Upper lobe of left lung (tissue), 6 donors: ENCODE data around the gene EIF5B. TPM values are rescaled to one million over a fixed set of nuclear protein-coding genes. Genes with fewer than 3 reads are reported as not detected.

Experiments
- ATAC-seq, 2 donors: fragments of 200-7000 bp; cut with Tn5 transposase; one replicate each; pipeline ENCODE4 v1.9.1; 2022; ENCODE audit warnings: mild to moderate bottlenecking in 2 of 2, moderate library complexity in 2 of 2; ENCODE audit not compliant: low FRiP score in 2 of 2
- DNase-seq, 2 donors: peaks; one replicate each; pipeline ENCODE4 v3.0.0-alpha.2; 2019 to 2020
- H3K27ac ChIP-seq, 4 donors: fragments of 200-600 bp; sonication (generic); one replicate each; pipeline ENCODE4 v1.5.1; 2016 to 2019
- H3K27me3 ChIP-seq, 4 donors: fragments of 200-600 bp; sonication (generic); one replicate each; pipeline ENCODE4 v1.5.1; 2017 to 2019
- H3K36me3 ChIP-seq, 4 donors: fragments of 200-600 bp; sonication (generic); one replicate each; pipeline ENCODE4 v1.5.1; 2016 to 2019
- H3K4me1 ChIP-seq, 4 donors: fragments of 200-600 bp; sonication (generic); one replicate each; pipeline ENCODE4 v1.5.1; 2018 to 2019
- H3K4me3 ChIP-seq, 4 donors: fragments of 200-600 bp; sonication (generic); one replicate each; pipeline ENCODE4 v1.5.1; 2017 to 2019; ENCODE audit warnings: mild to moderate bottlenecking in 2 of 4, moderate library complexity in 1 of 4
- H3K9me3 ChIP-seq, 4 donors: fragments of 200-600 bp; sonication (generic); one replicate each; pipeline ENCODE4 v1.5.1; 2018 to 2019
- EP300 ChIP-seq, 4 donors: sonication (generic); formaldehyde crosslinking; IDR thresholded peaks; one replicate each; pipeline ENCODE4 v1.5.1; 2017; ENCODE audit warnings: antibody characterized with exemption in 4 of 4, control low read depth in 2 of 4
- POLR2A ChIP-seq, 4 donors: fragments of 450-650 bp; IDR thresholded peaks; one replicate each; pipeline ENCODE4 v1.5.1; 2016 to 2017; ENCODE audit warnings: antibody characterized with exemption in 4 of 4, mild to moderate bottlenecking in 2 of 4
- POLR2AphosphoS5 ChIP-seq, 2 donors: sonication (generic); formaldehyde crosslinking; IDR thresholded peaks; one replicate each; pipeline ENCODE4 v1.5.1; 2017; ENCODE audit warnings: antibody characterized with exemption in 2 of 2
- WGBS, 2 donors: methylation state at CpG; one replicate each; pipeline ENCODE4 v1.1.5; 2017 to 2018; 5-methylcytosine and 5-hydroxymethylcytosine counted together
- total RNA-seq, 6 donors: library from RNA; depleted of rRNA in 4 of 6; stranded (reverse); fragments of >200 nt in 4 of 6; gene quantifications; one replicate each; pipeline versions ENCODE4 v1.1.0 to v1.2.1, GENCODE V29; 2016 to 2021
- TF ChIP-seq, protein P1 (sequence below), 6 experiments: fragments of 450-650 bp in 4 of 6; fragments of 200-600 bp in 2 of 6; sonication (generic) in 2 of 6; IDR thresholded peaks; one replicate each; pipeline ENCODE4 v1.5.1; 2016 to 2019; ENCODE audit warnings: antibody characterized with exemption in 6 of 6
- donor health status: DM: no; HTN: no; CAD: no; lungs with moderate emphysema.
- donor health status: DM: no; HTN: yes; CAD: no; lungs with severe emphysema.

The EIF5B gene
- total RNA-seq, 6 donors from 2014 or later, result 19.9 to 39.0 (median 28.7) TPM

DNA sequence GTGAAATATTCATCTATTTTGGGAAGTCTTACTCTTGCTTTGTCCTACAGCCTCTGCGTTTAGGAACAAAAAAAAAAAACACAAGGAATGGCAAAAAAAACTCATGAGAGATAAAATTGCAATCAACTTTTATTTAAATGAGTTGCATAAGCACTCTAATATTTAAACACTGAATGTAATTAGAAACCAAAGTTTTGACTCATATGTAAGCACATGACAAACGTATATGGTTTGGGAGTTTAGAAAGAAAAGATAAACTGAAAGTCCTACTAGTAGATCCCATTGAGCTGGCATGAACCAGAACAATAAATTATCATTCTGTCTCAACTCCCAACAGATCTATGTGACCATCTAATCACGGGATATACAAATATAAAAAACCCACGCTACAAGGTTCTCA is 107.9 kb downstream of the EIF5B start:
- 63 to 86% methylated on average over 4 of the region's 4 CpGs for WGBS, 2 donors
- Histone ChIP-seq H3K36me3 (peaks cover 8 to 48% (median 14%) of the 10 kb centered on the region in 4 donors), H3K9me3 (no peaks in the 10 kb centered on the region), H3K4me1 (no peaks in the 10 kb centered on the region), H3K4me3 (no peak overlapping the region), H3K27ac (no peak overlapping the region), H3K27me3 (no peaks in the 10 kb centered on the region)
- TF ChIP-seq, protein P1, sequence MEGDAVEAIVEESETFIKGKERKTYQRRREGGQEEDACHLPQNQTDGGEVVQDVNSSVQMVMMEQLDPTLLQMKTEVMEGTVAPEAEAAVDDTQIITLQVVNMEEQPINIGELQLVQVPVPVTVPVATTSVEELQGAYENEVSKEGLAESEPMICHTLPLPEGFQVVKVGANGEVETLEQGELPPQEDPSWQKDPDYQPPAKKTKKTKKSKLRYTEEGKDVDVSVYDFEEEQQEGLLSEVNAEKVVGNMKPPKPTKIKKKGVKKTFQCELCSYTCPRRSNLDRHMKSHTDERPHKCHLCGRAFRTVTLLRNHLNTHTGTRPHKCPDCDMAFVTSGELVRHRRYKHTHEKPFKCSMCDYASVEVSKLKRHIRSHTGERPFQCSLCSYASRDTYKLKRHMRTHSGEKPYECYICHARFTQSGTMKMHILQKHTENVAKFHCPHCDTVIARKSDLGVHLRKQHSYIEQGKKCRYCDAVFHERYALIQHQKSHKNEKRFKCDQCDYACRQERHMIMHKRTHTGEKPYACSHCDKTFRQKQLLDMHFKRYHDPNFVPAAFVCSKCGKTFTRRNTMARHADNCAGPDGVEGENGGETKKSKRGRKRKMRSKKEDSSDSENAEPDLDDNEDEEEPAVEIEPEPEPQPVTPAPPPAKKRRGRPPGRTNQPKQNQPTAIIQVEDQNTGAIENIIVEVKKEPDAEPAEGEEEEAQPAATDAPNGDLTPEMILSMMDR (IDR thresholded peaks at IDR 0.05), result no peak
- no peak for TF ChIP-seq EP300 (IDR thresholded peaks at IDR 0.05)
- TF ChIP-seq POLR2A (IDR thresholded peaks at IDR 0.05), result no peak
- TF ChIP-seq POLR2AphosphoS5 (IDR thresholded peaks at IDR 0.05), result no peak
- DNase-seq (no peak), ATAC-seq (no peak)

DNA sequence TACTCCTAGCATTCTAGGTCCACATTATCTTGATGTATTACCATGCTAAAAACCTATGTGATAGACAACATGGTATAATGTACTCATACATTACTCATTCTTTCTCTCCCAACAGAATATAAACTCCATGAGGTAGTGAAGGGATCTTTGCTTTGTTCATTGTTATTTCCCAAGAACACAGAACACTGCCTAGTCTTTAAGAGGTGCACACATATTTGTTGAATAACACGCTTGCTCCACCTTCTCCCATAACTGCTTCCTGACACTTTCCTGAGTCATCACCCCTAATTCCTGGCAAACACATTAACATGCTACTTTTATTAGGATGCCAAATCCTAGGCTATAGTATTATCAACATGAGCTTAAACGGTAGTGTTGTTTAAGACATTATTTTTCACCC is 111.4 kb downstream of the EIF5B start:
- 83 to 85% methylated on average over 2 of the region's 2 CpGs for WGBS, 2 donors
- TF ChIP-seq POLR2AphosphoS5 (IDR thresholded peaks at IDR 0.05), result no peak
- no peak for TF ChIP-seq EP300 (IDR thresholded peaks at IDR 0.05)
- TF ChIP-seq, protein P1 (IDR thresholded peaks at IDR 0.05), result no peak
- no peak for TF ChIP-seq POLR2A (IDR thresholded peaks at IDR 0.05)
- peaks cover 8 to 49% (median 15%) of the 10 kb centered on the region in 4 donors for H3K36me3 ChIP-seq
- H3K4me3 ChIP-seq, result no peak overlapping the region
- H3K4me1 ChIP-seq, result peaks cover 0 to 10% (median 3%) of the 10 kb centered on the region in 4 donors
- H3K27ac ChIP-seq, result no peak overlapping the region
- DNase-seq (no peak), ATAC-seq (no peak)
- H3K9me3 ChIP-seq, result no peaks in the 10 kb centered on the region
- H3K27me3 ChIP-seq, result no peaks in the 10 kb centered on the region

DNA sequence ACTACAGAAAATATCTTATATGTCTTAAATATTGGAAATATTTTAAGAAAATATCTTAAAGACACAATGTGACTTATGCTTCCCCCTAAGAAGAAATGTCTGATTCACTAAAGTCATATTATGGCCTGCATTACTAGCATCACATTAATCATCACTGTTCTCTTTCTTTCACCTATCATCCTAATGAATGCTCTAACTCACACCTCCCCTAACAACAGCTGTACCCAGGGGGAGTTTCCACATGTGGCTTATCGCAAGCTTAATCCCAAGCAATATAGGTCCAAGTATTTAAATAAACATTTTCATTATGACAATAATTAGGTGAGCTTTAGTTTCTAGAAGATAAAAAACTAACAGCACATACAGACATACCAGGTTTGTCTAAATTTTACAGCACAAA is 113.0 kb downstream of the EIF5B start:
- TF ChIP-seq POLR2A (IDR thresholded peaks at IDR 0.05) (no peak), EP300 (IDR thresholded peaks at IDR 0.05) (no peak), POLR2AphosphoS5 (IDR thresholded peaks at IDR 0.05) (no peak)
- TF ChIP-seq, protein P1 (IDR thresholded peaks at IDR 0.05), result no peak
- Histone ChIP-seq H3K9me3 (no peaks in the 10 kb centered on the region), H3K4me3 (no peak overlapping the region), H3K27ac (no peak overlapping the region), H3K36me3 (peaks cover 11 to 58% (median 15%) of the 10 kb centered on the region in 4 donors), H3K27me3 (no peaks in the 10 kb centered on the region), H3K4me1 (peaks cover 0 to 10% (median 3%) of the 10 kb centered on the region in 4 donors)
- ATAC-seq, result no peak
- 86 to 88% methylated on average over 1 of the region's 1 CpG for WGBS, 2 donors
- DNase-seq, result no peak

Other genes with a start within 250 kb of the EIF5B start
- gene C2orf15, start 195.7 kb upstream of the EIF5B start, total RNA-seq, result 1 to 10 TPM in 4 of 6 donors, under 1 TPM in 1, not detected in 1; 0.33 to 3.0 (median 1.5) TPM
- 10 to 100 TPM in 2 of 6 donors, 1 to 10 TPM in 4; 3.9 to 33.8 (median 9.4) TPM for gene TSGA10, start 182.4 kb upstream of the EIF5B start, total RNA-seq
- 1 to 10 TPM; 3.6 to 8.4 (median 6.1) TPM for gene LIPT1, start 182.4 kb upstream of the EIF5B start, total RNA-seq
- gene MITD1, start 156.3 kb upstream of the EIF5B start, total RNA-seq, result 10 to 100 TPM; 17.3 to 41.9 (median 23.3) TPM
- gene MRPL30, start 156.2 kb upstream of the EIF5B start, total RNA-seq, result 10 to 100 TPM in 5 of 6 donors, 1 to 10 TPM in 1; 9.4 to 44.5 (median 17.0) TPM
- not detected for gene LYG2, start 81.7 kb upstream of the EIF5B start, total RNA-seq
- gene LYG1, start 36.2 kb upstream of the EIF5B start, total RNA-seq, result 1 to 10 TPM in 2 of 6 donors, under 1 TPM in 2, not detected in 2; 0.49 to 2.1 (median 1.1) TPM
- gene TXNDC9, start 1.1 kb upstream of the EIF5B start, total RNA-seq, result 10 to 100 TPM; 20.2 to 61.0 (median 26.9) TPM
- 100 to 1,000 TPM in 2 of 6 donors, 10 to 100 TPM in 4; 34.6 to 135 (median 61.8) TPM for gene REV1, start 152.6 kb downstream of the EIF5B start, total RNA-seq